SK-N-SH (cell line): ENCODE data around the gene CLTCL1.

ENCODE experiments used
- CTCF ChIP-seq: fragments of 200-600 bp; sonication (generic); IDR thresholded peaks from 2 replicates; pipeline ENCODE4 v1.6.1; 2017; ENCODE audit warnings: antibody characterized with exemption, mild to moderate bottlenecking, moderate library complexity
- EP300 ChIP-seq, 2 experiments: IDR thresholded peaks; 2 replicates each; pipeline versions ENCODE4 v1.4.0 to v1.6.1; 2012; ENCODE audit warnings: borderline replicate concordance in 1 of 2, low read depth in 1 of 2, low read length in 1 of 2
- EZH2phosphoT487 ChIP-seq: fragments of 200-600 bp; sonication (generic); IDR thresholded peaks from 2 replicates; pipeline ENCODE4 v1.6.1; 2017; ENCODE audit warnings: low read depth, mixed run types, mild to moderate bottlenecking, antibody characterized with exemption, moderate library complexity, borderline replicate concordance
- MXI1 ChIP-seq: IDR thresholded peaks from 2 replicates; pipeline ENCODE4 v1.6.1; 2012; ENCODE audit warnings: mild to moderate bottlenecking, low read depth, low read length, improper control_type of control experiment
- NRF1 ChIP-seq: IDR thresholded peaks from 2 replicates; pipeline ENCODE4 v1.6.1; 2012; ENCODE audit warnings: low read depth, mild to moderate bottlenecking, low read length
- POLR2AphosphoS5 ChIP-seq: IDR thresholded peaks from 2 replicates; pipeline ENCODE4 v1.6.1; 2012; ENCODE audit warnings: low read depth, low read length
- REST ChIP-seq: IDR thresholded peaks from 2 replicates; pipeline ENCODE4 v1.6.1; 2012; ENCODE audit warnings: mild to moderate bottlenecking, low read depth, low read length, moderate library complexity
- RFX5 ChIP-seq: IDR thresholded peaks from 2 replicates; pipeline ENCODE4 v1.6.1; 2012; ENCODE audit warnings: mild to moderate bottlenecking, improper control_type of control experiment, low read length
- SIN3A ChIP-seq: IDR thresholded peaks from 2 replicates; pipeline ENCODE4 v1.6.1; 2012; ENCODE audit warnings: low read depth, mild to moderate bottlenecking, low read length, moderate library complexity, borderline replicate concordance
- TAF1 ChIP-seq: IDR thresholded peaks from 2 replicates; pipeline ENCODE4 v1.6.1; 2012; ENCODE audit warnings: low read depth, mild to moderate bottlenecking, low read length, moderate library complexity, borderline replicate concordance
- TCF12 ChIP-seq: IDR thresholded peaks from 2 replicates; pipeline ENCODE4 v1.4.0; 2012
- TEAD4 ChIP-seq: IDR thresholded peaks from 2 replicates; pipeline ENCODE4 v1.4.0; 2012; ENCODE audit warnings: mild to moderate bottlenecking, borderline replicate concordance; ENCODE audit not compliant: insufficient read depth
- TF ChIP-seq, protein P1 (sequence below): IDR thresholded peaks from 2 replicates; pipeline ENCODE4 v1.4.0; 2012; ENCODE audit warnings: low read depth

DNA sequence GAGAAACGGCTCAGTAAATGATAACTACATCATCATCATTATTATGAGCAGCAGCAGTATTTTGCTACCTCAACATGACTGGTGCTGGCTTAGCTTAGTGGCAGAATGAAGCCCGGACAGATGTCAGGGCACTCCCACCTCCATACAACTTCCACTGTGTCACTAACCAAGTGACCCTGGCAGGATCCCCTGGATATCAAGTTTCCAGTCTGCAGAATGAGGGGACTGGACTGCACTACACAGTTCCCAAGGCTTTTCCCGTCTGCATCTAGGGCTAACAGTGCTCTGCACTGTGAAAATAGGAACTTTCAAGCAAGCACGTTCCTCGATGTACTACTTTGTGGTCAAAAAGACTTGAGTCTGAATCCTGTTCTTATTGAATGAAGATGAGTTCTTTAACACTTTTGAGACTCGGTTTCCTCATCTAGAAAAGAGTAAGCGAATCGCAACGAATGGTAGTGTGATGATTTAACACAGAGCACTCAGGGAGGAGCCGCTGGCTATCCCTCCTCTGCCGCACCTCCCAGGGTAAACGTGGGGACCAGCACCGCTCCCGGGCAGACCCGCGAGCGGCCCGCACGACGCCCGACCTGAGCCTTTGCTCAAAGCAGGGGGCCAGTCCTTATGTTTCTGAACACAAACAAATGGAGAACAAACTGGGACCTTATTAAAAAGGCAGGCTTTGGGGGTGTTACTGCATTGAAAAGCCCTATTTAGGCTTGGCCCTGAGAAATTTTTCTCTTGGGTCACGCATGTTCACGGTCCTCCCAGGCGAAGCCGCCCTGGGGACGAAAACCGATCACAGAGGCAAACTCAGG is 910 bp downstream of the CLTCL1 start:
- TF ChIP-seq, protein P1, sequence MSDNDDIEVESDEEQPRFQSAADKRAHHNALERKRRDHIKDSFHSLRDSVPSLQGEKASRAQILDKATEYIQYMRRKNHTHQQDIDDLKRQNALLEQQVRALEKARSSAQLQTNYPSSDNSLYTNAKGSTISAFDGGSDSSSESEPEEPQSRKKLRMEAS, result no peak
- TF ChIP-seq CTCF (no peak), SIN3A (no peak), POLR2AphosphoS5 (no peak), TAF1 (no peak), TEAD4 (no peak), EP300 (IDR thresholded peaks at IDR 0.05; ENCODE audit: borderline replicate concordance in 1 of 2, low read depth in 1 of 2, low read length in 1 of 2) (no peak), RFX5 (no peak), EZH2phosphoT487 (no peak), REST (no peak), TCF12 (no peak), NRF1 (no peak), MXI1 (no peak)
